Medulla oblongata (tissue), 1 donor: ENCODE measurements around the gene NOL4L.
A peak's percentile ranks its signal among the peaks of the same experiment; 100 is the strongest.

Experiments
- DNase-seq: peaks from one replicate; pipeline ENCODE4 v3.0.0-alpha.2; 2015; ENCODE audit errors: extremely low spot score

Gene NOL4L

DNA sequence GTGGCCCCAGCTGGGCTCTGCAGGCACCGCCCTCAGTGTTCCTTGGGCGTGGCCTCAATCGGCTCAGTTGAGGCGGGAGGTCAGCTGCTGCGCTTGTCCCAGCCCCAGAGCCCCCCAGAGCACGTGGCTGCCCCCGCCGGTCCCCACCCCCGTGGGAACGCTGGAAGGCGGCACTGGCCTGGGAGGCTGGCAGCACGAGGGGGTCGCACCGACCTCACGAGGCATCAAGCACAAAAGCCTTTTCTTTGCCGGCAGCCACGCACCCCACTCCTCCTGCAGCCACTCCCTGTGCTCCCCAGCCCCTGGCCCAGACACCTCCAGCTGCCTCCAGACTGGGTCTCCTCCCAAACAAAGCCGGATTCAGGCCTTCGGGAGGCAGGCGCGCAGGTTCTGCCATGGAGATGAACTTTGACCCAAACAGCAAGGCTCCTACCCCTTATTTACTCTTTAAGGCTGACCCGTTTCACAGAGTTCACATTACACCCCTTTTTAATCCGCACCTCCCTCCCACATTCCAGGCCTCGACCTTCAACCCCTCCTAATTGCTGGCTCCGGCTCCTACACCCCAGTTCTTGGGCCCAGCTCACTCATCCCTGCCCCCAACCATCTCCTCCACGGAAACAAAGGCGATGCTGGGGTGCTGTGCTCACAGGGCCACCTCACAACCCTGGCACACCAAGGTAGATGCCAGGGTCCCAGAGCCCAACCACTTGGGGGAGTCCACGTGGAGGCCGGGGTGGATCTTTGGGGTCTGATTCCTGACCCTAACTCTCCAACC, 111.7 kb downstream of the NOL4L start:
- DNase-seq = peak; percentile 29

DNA sequence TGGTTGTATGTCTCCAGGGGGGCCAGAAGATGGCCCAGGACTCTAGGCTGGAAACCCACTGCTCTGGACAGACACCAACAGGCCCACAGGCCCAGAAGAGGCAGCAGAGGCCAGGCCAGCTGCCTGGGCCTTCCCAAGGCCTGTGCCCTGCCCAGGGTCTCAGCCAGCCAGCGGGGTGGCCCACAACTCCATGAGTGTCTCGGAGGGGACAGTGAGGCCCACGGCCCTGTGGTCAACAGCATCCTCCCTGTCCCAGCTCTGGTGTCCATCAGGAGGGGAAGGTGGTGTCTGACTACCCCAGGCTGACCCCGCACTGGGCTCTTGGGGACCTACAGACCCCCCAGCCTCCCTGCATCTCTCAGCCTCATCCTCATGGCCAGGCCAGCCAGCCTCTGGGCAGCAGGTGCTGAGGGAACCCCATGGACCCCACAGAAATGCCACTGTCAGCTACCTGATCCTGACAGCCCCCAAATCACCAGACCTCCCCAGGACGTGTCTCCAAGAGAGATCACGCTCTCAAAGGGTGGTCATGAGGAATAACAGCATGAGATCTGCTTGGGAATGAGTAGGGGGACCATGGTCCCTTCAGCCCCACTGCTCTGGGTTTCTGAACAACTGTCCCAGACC, 112.4 kb downstream of the NOL4L start:
- no peak for DNase-seq

DNA sequence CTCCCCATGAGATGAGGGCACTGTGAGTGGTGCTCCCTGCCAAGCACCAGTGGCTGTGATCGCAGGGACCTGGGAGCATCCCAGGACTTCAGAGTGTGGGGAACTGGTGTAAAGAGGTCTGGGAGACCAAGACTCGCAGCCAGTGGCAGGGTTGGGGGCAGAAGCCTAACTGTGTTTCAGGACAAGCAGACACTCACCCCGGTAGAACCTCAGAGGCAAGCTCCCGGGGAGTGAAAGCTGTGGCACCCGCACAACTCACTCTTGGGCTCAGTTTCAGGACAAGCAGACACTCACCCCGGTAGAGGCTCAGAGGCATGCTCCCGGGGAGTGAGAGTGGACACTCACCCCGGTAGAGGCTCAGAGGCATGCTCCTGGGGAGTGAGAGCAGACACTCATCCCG, 114.2 kb downstream of the NOL4L start:
- no peak for DNase-seq

DNA sequence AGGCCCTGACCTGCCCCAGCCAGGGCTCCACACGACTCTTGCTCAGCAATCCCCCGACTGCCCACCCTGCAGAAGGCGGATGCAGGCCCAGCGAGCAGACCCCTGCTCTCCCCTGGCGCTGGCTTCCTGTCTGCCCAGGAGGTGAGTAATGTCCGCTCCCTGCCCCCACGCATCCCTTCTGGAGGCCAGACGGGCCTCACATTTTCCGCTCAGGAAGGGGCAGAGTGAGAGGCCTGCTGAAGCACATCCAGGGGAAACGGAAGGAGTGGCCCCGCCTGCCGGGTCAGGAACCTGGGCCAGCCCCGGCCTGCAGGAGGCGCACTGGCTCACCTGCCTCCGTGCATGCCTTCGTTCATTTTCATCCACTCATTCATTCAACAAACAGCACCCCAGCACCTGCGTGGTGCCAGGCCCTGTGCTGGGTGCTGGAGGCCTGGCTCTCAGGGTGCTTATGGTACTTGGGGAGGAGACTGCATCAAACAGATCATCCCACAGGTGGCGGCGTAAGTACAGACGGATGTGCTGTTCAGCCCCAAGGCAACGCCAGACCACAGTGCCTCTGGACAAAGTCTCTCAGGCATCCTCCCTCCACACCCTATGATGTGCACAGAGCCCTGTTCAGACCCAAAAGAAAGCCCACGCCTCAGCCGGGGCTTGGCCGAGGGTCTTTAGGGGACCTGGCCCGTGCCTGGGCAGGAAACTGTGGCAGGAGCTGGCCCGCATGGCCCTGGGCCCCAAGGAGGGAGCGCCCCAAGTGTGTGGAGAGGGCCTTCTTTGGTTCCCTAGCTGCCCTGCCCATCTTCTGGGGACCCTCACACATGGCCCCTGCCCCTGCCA, 114.9 kb downstream of the NOL4L start:
- no peak for DNase-seq

DNA sequence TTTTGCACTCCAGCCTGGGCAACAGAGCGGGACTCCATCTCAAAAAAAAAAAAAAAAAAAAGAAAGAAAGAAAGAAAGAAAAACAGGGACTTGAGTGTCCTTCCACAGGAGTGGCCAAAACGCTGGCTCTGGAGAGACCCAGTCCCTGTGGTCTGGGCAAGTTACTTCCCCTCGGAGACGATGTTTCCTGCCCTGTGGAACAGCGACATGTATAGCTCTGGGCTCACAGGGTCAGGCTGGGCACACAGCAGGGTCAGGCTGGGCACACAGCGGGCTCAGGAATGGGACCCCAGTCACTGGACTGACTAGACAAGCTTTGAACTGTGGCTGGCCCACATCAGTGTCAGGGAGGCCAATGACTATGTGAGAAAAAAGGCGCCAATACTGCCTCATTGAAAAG, 116.3 kb downstream of the NOL4L start:
- no peak for DNase-seq

DNA sequence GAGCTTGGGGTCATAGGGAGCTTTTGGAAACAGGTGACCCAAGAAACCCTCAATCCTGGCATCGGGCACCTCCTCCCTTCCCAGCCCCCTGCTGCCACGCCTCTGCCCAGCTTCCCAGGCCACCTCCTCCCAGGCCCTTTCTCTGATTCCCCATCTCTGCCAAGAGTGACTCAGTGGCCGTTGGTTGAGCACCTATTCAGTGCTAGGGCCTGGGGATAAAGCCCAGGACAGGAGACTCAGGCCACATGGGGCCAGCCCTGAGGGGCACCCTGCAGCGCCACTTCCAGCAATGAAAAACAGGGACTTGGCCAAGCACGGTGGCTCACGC, 116.9 kb downstream of the NOL4L start:
- DNase-seq = no peak

DNA sequence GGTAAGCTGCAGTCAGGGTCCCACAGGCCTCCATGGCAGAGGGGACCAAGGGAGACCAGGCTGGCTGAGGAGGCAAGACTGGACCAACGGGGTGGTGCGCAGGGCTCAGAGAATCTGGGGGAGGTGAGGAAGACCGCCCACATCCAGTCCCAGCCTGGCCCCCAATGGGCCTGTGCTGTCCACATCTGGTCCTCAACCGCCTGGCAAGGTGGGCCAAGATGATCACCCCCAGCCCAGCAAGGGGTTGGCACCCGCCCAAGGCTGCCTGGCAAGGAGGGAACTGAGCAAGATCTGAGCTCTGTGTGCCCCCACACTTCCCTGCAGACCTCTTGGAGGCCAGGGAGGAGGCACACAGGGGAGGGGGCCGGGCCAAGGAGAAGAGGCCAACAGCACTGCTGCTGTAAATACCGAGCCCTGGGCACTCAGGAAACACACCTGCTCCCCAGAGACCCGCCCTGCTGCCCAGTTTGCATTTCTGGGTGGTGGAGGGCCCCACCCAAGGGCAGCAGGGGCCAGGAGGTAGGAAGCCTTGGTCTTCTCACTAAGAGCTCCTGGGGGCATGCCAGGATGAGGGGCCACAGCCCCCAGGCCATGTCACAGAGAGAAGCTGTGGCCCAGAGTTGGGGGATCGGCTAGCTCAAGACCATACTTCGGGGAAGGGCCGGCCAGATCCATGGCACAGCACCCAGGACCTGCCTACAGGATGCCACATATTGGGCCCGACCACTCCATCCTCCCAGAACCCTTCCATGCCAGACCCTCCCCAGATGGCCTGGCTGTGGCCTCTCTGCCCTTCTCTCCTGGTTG, 117.4 kb downstream of the NOL4L start:
- DNase-seq = no peak

DNA sequence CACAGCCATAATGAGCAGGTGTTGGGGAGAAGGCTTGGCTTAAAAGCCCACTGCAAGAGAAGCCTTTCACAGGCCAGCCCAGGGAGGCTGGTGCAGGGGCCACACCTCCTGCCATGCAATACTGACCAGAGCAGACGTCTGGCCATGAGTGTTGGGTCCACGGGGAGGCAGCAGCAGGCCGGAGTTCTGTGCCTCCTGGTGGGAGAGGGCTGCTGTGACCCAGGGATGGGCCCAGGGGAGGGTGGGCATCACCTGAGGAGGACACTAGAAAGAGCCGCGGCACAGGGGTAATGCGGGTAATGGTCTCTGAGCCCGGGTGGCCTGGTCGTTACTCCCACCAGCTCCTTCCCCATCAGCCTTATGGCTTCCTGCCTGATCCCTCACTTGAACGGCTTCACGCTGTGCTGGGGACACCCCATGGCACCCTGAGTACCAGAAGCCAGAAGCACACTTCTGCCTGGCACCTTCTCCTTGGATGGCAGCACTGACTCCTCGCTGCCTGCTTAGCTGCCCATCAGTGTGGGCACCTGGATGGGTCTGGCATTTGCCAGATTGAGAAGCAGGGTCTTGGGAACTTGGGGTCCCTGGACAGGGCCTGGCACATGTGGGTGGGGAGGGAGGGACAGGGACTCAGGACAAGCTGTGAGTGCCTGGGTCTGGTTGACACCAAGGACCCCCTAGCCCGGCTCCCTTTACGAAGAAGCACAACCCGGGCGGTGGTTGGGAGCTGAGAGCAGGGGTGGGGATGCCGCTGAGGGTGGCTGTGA, 118.2 kb downstream of the NOL4L start:
- DNase-seq = no peak

DNA sequence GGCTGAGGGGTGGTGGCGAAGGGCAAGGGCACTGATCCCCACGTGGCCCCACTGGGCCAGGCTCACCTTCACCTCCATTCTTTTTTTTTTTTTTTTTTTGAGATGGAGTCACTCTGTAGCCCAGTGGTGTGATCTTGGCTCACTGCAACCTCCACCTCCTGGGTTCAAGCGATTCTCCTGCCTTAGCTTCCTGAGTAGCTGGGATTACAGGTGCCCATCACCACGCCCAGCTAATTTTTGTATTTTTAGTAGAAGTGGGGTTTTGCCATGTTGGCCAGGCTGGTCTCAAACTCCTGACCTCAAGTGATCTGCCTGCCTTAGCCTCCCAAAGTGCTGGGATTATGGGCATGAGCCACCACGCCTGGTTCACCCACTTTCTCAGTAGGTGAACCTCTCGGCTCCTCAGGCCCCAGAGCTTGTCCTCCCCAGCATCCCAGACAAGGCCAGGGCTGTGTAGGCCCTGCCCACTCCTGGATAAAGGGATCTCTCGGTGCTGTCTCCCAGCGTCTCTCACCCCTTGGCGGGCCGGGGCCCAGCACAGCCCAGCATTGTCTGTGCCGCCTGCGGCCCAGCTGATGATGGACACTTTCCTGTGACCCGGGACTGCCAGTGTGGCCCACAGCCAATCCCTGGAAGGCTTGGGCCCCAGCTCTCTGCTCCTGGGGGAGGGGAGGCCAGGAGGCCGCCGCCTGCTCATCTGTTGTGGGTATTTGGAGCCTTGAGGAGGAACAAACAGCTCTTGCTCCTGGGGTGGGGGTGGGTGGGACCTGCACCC, 119.0 kb downstream of the NOL4L start:
- peak; percentile 94 for DNase-seq

DNA sequence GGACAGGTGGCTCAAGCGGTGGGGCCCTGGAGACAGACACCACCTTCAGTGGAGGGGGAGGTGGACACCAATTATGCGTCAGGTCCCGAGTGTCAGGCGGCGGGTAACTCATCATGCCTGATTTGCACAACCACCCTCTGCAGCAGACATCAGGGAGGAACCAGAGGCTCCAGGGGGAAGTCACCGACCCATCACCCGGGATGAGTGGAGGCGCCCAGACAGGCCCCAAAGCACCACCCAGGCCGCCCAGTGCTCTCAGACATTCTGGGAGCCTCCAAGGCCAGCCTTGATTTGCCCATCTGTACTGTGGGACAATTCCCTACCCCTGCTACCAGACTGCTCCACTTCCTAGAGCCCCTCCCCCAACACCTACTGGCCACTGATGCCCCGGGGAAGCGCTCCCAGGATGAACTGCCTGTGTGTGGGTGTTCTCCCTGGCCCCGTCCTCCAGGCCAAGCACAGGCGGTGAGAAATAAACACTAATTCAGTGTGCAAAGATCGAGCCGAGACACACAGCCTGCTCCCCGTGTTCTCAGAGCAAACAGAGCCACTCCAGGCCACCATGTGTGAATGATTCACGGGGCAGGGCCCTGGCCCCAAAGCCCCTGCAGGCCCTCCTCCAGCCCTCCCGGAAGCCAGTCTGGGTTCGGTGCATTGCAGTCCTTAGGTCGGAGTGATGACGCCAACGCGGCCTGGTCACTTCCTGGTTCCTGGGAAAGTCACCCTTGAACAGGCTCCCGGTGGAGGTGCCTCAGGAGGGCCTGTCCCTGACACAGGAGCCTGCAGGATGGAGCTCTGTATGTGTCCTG, 119.8 kb downstream of the NOL4L start:
- DNase-seq = no peak

DNA sequence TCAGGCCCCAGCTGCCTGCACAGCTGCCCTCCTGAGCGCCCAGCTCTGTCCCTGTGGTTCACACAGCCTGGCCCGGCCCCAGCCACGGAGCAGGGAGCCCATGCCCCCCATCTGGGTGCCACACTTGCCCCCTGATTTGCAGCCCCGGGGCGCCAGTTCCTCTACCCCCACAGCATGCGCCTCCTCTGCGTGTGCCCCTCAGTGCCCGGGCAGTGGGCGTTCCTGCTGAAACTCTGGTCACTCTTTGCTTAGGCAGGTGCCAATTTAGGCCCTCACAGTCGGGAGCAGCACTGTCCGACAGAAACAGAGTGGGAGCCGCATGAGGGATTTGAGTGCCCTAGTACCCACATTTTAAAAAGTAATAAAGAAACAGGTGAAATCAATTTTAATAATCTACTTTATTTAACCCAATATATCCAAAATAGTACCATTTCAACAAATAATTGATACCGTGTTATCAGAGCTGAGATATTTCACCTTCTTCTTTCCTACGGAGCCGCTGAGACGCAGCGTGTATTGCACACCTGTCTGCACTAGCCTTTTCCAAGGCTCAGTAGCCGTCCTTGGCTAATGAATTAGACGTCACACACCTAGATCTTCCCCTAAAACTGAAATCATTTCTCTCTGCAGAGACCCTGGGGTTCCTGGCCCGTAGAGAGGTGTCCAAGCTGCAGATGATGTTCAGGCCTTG, 120.6 kb downstream of the NOL4L start:
- DNase-seq = no peak

DNA sequence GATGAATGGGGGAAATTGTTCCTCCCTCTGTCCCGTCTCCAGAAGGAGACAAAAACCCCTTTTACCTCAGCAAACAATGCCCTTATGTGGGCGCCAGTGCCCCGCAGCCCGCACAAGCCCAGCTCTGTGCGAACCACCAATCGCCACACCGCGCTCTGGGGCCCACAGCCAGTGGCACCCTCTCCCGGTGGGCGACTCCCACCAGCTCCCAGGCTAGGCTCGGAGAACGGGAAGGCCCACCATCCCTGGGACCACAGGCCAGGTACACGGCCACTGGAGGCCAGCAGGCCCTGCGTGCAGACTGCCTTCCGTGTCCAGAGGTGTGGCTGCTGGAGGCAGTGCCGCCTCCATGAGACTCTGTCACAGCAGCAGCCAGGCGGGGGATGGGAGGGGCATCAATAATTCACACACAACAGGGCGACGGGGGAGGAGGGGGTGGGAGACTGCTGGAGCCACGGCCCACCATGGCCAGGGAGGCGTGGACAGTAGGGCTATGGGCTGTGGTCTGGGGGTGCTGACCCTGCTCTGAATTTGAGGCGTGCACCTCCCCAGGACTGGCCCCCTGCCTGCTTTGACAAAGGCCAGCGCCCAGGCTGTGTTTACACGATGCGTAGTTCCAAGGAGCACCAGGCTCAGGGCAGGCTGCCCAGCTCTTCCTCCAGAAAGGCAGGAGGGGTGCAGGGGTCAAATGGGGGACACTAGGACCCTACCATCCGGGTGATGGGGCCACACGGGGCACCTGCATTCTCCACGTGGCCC, 121.3 kb downstream of the NOL4L start:
- peak; percentile 95 for DNase-seq

DNA sequence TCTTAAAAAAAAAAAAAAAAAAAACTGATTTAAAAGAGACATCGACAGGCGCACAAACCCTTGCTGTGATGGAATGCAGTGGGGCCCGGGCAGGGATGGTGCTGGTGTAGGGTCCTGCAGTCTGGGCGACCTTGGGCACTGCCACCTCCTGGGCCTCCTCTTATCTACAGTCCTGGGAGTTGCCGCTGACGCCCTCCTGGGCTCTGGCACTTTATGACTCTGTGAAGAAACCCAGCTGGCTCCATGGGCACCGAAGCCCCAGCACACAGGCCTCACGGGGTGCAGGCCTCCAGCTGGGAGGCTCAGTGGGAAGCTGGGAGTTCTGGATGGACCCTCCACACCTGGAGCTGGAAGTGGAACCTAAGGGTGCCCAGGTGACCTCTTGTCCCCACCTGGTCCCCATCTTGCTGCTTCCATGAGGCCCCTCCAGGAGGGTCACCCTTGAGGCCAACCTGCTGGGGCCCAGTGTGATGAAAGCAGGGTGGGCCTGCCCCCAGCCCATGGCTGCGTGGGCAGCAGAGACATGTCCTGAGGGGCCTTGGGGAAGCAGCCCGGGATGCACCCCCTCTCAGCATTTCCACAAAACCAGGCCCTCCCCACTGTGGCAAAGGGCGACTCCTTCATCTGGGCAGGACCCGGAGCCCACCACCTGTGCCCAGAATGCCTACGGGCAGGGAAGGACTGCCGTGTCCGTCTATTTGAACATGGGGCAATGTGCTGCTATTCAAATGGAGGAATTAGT, 122.1 kb downstream of the NOL4L start:
- DNase-seq = no peak

DNA sequence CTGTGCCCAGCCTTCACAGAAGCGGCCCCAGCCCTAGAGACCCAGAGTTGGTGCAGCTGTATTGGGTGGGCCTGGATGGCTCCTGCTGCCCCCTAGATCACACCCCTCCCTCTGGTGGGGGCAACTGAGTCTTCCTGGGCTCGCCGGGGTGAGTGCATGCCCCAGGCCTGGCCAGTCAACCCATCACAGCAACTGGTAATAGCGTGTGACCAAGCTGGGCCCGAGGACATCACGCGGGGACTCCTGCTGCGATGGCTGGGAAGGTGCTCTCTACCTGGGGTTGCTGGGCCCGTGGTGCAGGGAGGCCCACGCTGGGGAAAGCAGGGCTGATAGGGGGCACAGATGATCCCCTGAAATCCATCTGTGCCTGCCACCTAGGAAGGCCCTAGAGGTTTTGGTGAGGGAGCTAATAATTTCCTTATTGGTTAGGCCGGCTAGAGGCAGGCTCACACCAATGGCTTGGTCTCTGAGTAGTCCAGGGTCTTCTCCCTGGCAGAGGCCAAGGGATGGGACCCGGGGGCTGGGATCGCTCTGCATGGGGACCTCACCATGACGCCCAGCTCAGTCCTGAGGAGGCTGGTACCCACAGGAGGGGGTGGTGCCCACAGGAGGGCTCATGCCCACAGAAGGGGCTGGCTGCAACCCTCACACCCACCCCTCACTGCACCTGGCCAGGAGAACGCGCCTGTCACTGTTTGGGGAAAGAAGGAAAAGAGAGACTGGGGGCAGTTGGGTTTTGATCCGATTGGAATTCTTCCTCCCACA, 123.1 kb downstream of the NOL4L start:
- DNase-seq = no peak

DNA sequence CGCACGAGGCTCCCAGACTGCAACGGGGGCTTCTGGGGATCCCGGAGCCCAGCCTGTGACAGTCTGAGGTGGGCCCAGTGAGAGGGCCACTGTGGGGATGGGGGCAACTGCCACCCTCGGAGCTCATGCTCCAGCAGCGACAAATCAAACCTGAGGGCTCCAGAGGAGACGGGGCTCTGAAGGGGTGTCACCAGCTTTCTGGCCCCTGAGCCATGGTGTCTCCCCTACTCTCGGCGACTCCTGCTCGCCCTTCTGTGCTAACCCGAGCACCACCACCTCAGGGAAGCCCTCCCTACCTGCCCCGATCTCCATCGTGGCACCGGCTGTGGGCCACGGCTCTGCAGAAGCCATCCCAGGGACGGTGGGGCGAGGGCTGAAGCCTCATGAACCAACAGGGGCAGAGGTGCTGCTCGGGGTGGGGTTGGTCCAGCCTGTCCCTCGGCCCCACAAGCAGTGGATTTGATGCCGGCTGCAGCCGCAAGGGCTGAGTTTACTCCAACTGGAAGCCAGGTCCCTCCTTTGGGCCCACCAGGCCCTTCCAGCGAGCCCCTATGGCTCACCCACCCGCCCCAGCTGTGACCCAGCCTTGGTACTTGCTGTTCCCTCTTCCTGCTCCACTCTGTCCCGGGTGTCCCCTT, 124.3 kb downstream of the NOL4L start:
- no peak for DNase-seq

DNA sequence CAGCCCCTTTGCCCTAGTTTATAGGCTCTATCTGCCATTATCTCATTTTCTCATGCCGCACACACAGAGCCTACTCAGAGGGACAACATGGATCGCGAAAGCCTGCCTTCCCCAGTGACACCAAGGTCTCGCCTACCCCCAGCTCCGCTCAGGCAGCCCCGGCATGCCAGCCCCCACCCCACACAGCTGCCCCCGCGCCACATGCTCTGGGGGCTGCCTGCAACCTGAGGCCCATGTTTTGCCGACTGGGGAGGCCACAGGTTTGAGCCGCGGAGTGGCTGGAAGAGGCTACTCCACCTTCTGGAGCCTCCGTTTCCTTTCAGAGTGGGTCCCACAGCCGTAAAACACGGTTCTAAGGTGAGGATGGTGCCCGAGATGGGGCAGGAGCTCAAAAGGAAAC, 124.9 kb downstream of the NOL4L start:
- DNase-seq = no peak
